ENCODE data around the gene CNST.
A peak's percentile ranks its signal among the peaks of the same experiment; 100 is the strongest.
"Not testable (repeated sequence)": the region's sequence is repeated elsewhere in the genome, so short reads cannot be mapped to it uniquely, and the experiment has no call there.

Gene CNST

GRCh38 chr1:246583448-246584185 lies 17.4 kb downstream of the CNST start:
- DNase-seq, result no peak

GRCh38 chr1:246587032-246587431 lies 20.8 kb downstream of the CNST start:
- no peak for DNase-seq

GRCh38 chr1:246587606-246588005 lies 21.4 kb downstream of the CNST start:
- DNase-seq, result peak; percentile 94

GRCh38 chr1:246588159-246588721 lies 22.0 kb downstream of the CNST start:
- DNase-seq, result peak; percentile 58

- DNase-seq, result not testable (repeated sequence)
These were observed 23.7 kb downstream of the CNST start for GRCh38 chr1:246589919-246590318.

GRCh38 chr1:246591047-246591446 lies 24.8 kb downstream of the CNST start:
- DNase-seq, result no peak

- DNase-seq, result peak; percentile 54
These were observed 25.2 kb downstream of the CNST start for GRCh38 chr1:246591504-246591903.

- no peak for DNase-seq
These were observed 25.7 kb downstream of the CNST start for GRCh38 chr1:246591958-246592357.

GRCh38 chr1:246592695-246593094 lies 26.4 kb downstream of the CNST start:
- DNase-seq, result no peak

- no peak for DNase-seq
These were observed 28.9 kb downstream of the CNST start for GRCh38 chr1:246595146-246595545.

GRCh38 chr1:246597340-246597739 lies 31.1 kb downstream of the CNST start:
- DNase-seq, result no peak

- DNase-seq, result no peak
These were observed 31.7 kb downstream of the CNST start for GRCh38 chr1:246597971-246598370.

GRCh38 chr1:246599315-246599714 lies 33.1 kb downstream of the CNST start:
- peak; percentile 48 for DNase-seq

- DNase-seq, result no peak
These were observed 34.3 kb downstream of the CNST start for GRCh38 chr1:246600579-246600978.

GRCh38 chr1:246602194-246602593 lies 35.9 kb downstream of the CNST start:
- DNase-seq, result no peak

GRCh38 chr1:246605231-246605630 lies 39.0 kb downstream of the CNST start:
- not testable (repeated sequence) for DNase-seq

- peak; percentile 22 for DNase-seq
These were observed 41.2 kb downstream of the CNST start for GRCh38 chr1:246607462-246607861.

GRCh38 chr1:246608616-246609376 lies 42.5 kb downstream of the CNST start:
- peak; percentile 97 for DNase-seq

- no peak for DNase-seq
These were observed 43.4 kb downstream of the CNST start for GRCh38 chr1:246609632-246610031.

- DNase-seq, result no peak
These were observed 47.0 kb downstream of the CNST start for GRCh38 chr1:246613096-246613758.

GRCh38 chr1:246617156-246617555 lies 50.9 kb downstream of the CNST start:
- no peak for DNase-seq

- no peak for DNase-seq
These were observed 51.5 kb downstream of the CNST start for GRCh38 chr1:246617768-246618167.

GRCh38 chr1:246618240-246618808 lies 52.1 kb downstream of the CNST start:
- no peak for DNase-seq
